22Rv1 (cell line): Measurements from ENCODE around the gene EMX1.

Source experiments
- CTCF ChIP-seq: fragments of 450-650 bp; IDR thresholded peaks from 2 replicates; pipeline ENCODE4 v1.5.1; 2017; ENCODE audit warnings: mild to moderate bottlenecking
- ZFX ChIP-seq: fragments of 450-650 bp; IDR thresholded peaks from 2 replicates; pipeline ENCODE4 v1.6.1; 2017; ENCODE audit warnings: antibody characterized with exemption, borderline replicate concordance

GRCh38 chr2:72984172-72984671 lies 66.9 kb downstream of the EMX1 start:
- TF ChIP-seq CTCF (no peak), ZFX (no peak)
